GM12878 (cell line): ENCODE measurements around the gene ISCU. TPM values are rescaled to one million over a fixed set of nuclear protein-coding genes. Genes with fewer than 3 reads are reported as not detected.
A peak's percentile ranks its signal among the peaks of the same experiment; 100 is the strongest.

Experiments used
- BCL3 ChIP-seq: IDR thresholded peaks from 2 replicates; pipeline ENCODE4 v1.6.1; 2011; ENCODE audit warnings: borderline replicate concordance, low read depth, mild to moderate bottlenecking, moderate library complexity, low read length; ENCODE audit not compliant: insufficient read depth, poor library complexity, severe bottlenecking
- BHLHE40 ChIP-seq, 2 experiments: fragments of 450-650 bp in 1 of 2; IDR thresholded peaks; 2 replicates each; pipeline ENCODE4 v1.6.1; 2011 to 2017; ENCODE audit warnings: low read depth in 2 of 2, borderline replicate concordance in 1 of 2, improper control_type of control experiment in 1 of 2, low read length in 1 of 2, mild to moderate bottlenecking in 1 of 2
- BRCA1 ChIP-seq: IDR thresholded peaks from 2 replicates; pipeline ENCODE4 v1.6.1; 2011; ENCODE audit warnings: low read depth, low read length, improper control_type of control experiment
- DPF2 ChIP-seq: fragments of 450-650 bp; IDR thresholded peaks from 2 replicates; pipeline ENCODE4 v1.6.1; 2017; ENCODE audit warnings: mild to moderate bottlenecking
- ESRRA ChIP-seq: IDR thresholded peaks from 2 replicates; pipeline ENCODE4 v1.6.1; 2012; ENCODE audit warnings: mild to moderate bottlenecking, low read length, improper control_type of control experiment
- IRF5 ChIP-seq: fragments of 450-650 bp; IDR thresholded peaks from 2 replicates; pipeline ENCODE4 v1.6.1; 2017; ENCODE audit warnings: borderline replicate concordance
- KDM1A ChIP-seq: fragments of 200-600 bp; sonication (generic); IDR thresholded peaks from 2 replicates; pipeline ENCODE4 v1.6.1; 2016; ENCODE audit warnings: borderline replicate concordance
- MEF2A ChIP-seq: IDR thresholded peaks from 2 replicates; pipeline ENCODE4 v1.6.1; 2011; ENCODE audit warnings: low read depth, mild to moderate bottlenecking, low read length, moderate library complexity; ENCODE audit not compliant: insufficient read depth
- NR2C1 ChIP-seq: fragments of 450-650 bp; IDR thresholded peaks from 2 replicates; pipeline ENCODE4 v1.6.1; 2017; ENCODE audit warnings: antibody characterized with exemption, mild to moderate bottlenecking, moderate library complexity
- NR2F1 ChIP-seq: fragments of 450-650 bp; conservative IDR thresholded peaks from 2 replicates; pipeline ENCODE4 v1.6.1; 2017; ENCODE audit warnings: mild to moderate bottlenecking
- PML ChIP-seq: IDR thresholded peaks from 2 replicates; pipeline ENCODE4 v1.6.1; 2012; ENCODE audit warnings: low read length, inconsistent platforms
- RAD51 ChIP-seq: fragments of 450-650 bp; IDR thresholded peaks from 2 replicates; pipeline ENCODE4 v1.6.1; 2016; ENCODE audit warnings: moderate library complexity, mild to moderate bottlenecking, inconsistent platforms
- RB1 ChIP-seq: fragments of 450-650 bp; formaldehyde crosslinking; IDR thresholded peaks from 2 replicates; pipeline ENCODE4 v1.6.1; 2017; ENCODE audit warnings: mild to moderate bottlenecking, borderline replicate concordance
- RBBP5 ChIP-seq: fragments of 200-600 bp; sonication (generic); conservative IDR thresholded peaks from 2 replicates; pipeline ENCODE4 v1.6.1; 2016
- RELB ChIP-seq: fragments of 450-650 bp; IDR thresholded peaks from 2 replicates; pipeline ENCODE4 v1.6.1; 2017; ENCODE audit warnings: low read depth, mild to moderate bottlenecking, moderate library complexity
- RFX5 ChIP-seq: IDR thresholded peaks from 2 replicates; pipeline ENCODE4 v1.6.1; 2011; ENCODE audit warnings: low read depth, low read length, improper control_type of control experiment
- SIN3A ChIP-seq: IDR thresholded peaks from 2 replicates; pipeline ENCODE4 v1.6.1; 2012; ENCODE audit warnings: low read depth, low read length, improper control_type of control experiment
- SREBF1 ChIP-seq: IDR thresholded peaks from 2 replicates; pipeline ENCODE4 v1.6.1; 2012; ENCODE audit warnings: mild to moderate bottlenecking, low read length
- SUPT20H ChIP-seq: IDR thresholded peaks from 2 replicates; pipeline ENCODE4 v1.6.1; 2011; ENCODE audit warnings: low read depth, mild to moderate bottlenecking, low read length, moderate library complexity, borderline replicate concordance; ENCODE audit not compliant: control insufficient read depth
- ZBED1 ChIP-seq: IDR thresholded peaks from 2 replicates; pipeline ENCODE4 v1.6.1; 2016; ENCODE audit warnings: borderline replicate concordance
- ZSCAN29 ChIP-seq: fragments of 450-650 bp; IDR thresholded peaks from 2 replicates; pipeline ENCODE4 v1.6.1; 2017; ENCODE audit warnings: mild to moderate bottlenecking, moderate library complexity
- polyA plus RNA-seq, 11 experiments: library from polyadenylated mRNA; depleted of rRNA in 4 of 11; unstranded in 6 of 11; stranded (reverse) in 5 of 11; fragments of >200 nt; fragmentation: Nextera tagmentation in 4 of 11; fragmentation: Illumina TruSeq in 1 of 11; extraction: Ambion mirVana in 4 of 11; extraction: Trizol in 1 of 11; gene quantifications; 1 replicate in 1 of 11; 2 replicates in 10 of 11; pipeline versions ENCODE4 v1.2.1 to v1.2.3, GENCODE V29; 2011 to 2016; ENCODE audit warnings: inconsistent platforms in 2 of 11, missing spikeins in 2 of 11, low read depth in 1 of 11
- total RNA-seq, 4 experiments: library from RNA; depleted of rRNA in 3 of 4; stranded (reverse); fragments of >200 nt in 3 of 4; fragmentation: Illumina TruSeq in 1 of 4; extraction: Trizol in 1 of 4; gene quantifications; 2 replicates each; pipeline versions ENCODE4 v1.2.1 to v1.2.3, GENCODE V29; 2013 to 2021
- TF ChIP-seq, protein P1 (sequence below): IDR thresholded peaks from 2 replicates; pipeline ENCODE4 v1.6.1; 2012; ENCODE audit warnings: low read depth, low read length, improper control_type of control experiment
- TF ChIP-seq, protein P2 (sequence below): fragments of 450-650 bp; formaldehyde crosslinking; IDR thresholded peaks from 2 replicates; pipeline ENCODE4 v1.4.0; 2022; ENCODE audit warnings: mild to moderate bottlenecking, moderate library complexity

The ISCU gene
- total and polyA plus RNA-seq, 10 of the 15 experiments (the other 5 are each of a cell fraction or from before 2014, with no cell fraction given) = 32.8 to 260 (median 127) TPM

DNA sequence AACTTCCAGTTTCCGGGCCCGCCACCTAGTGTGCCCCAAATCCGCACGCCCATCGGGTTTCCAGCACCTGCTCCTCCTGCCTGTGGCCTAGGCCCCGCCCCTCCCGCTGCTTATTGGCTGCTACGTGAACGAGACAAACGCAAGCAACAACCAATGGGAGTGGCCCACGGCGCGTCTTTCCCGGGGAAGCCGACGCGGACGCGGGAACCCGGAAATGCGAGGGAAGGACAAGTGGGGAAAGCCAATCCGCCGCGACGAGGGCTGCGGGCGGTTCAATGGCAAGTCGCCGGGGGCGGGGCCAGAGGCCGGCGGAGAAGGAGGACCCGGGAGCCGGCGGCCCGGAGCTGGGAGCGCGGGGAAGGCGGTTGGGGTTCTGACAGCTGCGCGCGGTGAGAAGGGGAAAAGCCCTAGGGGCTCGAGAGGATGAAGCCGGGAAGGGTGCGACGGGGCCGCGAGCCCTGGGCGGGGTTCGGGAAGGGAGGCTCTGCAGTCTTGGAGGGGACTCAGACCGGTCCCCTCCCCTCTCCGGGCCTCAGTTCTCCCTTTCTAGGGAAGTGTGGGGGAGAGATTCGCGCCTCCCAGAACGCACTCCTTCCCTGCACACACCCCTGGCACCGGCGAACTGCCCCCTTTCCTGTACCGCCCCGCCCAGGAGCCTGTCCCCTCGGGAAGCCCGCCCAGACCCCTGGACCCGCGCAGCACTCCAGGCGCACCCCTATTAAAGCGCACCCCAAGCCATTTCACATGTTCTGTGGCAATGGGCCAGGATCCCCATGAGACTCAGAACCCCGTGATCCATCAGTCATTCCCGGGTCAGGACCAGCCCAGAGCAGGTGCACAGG, 47.2 kb upstream of the ISCU start, which contains the start of gene FICD (continued):
- peak; percentile 78 for TF ChIP-seq RFX5
- TF ChIP-seq DPF2 = peak; percentile 94
- TF ChIP-seq BCL3 = peak; percentile 7
- TF ChIP-seq ZBED1 = no peak
- no peak for TF ChIP-seq SREBF1
- TF ChIP-seq KDM1A = no peak
- no peak; the same call in none of the 2 replicates for TF ChIP-seq SIN3A
- 0 out of 2 replicates have a peak, but pooled peaks have one; percentile 25 for TF ChIP-seq RELB
- no peak for TF ChIP-seq NR2F1
- TF ChIP-seq BRCA1 = no peak
- no peak for TF ChIP-seq MEF2A
- no peak for TF ChIP-seq IRF5
- no peak for TF ChIP-seq RAD51
- peak; percentile 74; the same call in 1 of the 2 replicates for TF ChIP-seq RB1
- no peak for TF ChIP-seq NR2C1
- TF ChIP-seq ESRRA = no peak
- no peak for TF ChIP-seq PML
- no peak for TF ChIP-seq ZSCAN29
- TF ChIP-seq, protein P1, sequence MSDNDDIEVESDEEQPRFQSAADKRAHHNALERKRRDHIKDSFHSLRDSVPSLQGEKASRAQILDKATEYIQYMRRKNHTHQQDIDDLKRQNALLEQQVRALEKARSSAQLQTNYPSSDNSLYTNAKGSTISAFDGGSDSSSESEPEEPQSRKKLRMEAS = 0 out of 2 replicates have a peak, but pooled peaks have one; percentile 29
- TF ChIP-seq, protein P2, sequence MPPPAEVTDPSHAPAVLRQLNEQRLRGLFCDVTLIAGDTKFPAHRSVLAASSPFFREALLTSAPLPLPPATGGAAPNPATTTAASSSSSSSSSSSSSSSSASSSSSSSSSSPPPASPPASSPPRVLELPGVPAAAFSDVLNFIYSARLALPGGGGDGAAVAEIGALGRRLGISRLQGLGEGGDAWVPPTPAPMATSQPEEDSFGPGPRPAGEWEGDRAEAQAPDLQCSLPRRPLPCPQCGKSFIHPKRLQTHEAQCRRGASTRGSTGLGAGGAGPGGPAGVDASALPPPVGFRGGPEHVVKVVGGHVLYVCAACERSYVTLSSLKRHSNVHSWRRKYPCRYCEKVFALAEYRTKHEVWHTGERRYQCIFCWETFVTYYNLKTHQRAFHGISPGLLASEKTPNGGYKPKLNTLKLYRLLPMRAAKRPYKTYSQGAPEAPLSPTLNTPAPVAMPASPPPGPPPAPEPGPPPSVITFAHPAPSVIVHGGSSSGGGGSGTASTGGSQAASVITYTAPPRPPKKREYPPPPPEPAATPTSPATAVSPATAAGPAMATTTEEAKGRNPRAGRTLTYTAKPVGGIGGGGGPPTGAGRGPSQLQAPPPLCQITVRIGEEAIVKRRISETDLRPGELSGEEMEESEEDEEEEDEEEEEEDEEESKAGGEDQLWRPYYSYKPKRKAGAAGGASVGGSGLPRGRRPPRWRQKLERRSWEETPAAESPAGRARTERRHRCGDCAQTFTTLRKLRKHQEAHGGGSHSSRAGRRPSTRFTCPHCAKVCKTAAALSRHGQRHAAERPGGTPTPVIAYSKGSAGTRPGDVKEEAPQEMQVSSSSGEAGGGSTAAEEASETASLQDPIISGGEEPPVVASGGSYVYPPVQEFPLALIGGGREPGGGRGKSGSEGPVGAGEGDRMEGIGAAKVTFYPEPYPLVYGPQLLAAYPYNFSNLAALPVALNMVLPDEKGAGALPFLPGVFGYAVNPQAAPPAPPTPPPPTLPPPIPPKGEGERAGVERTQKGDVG (CRISPR knock-in tag) = no peak
- no peak for TF ChIP-seq SUPT20H
- TF ChIP-seq BHLHE40 (IDR thresholded peaks at IDR 0.05; ENCODE audit: borderline replicate concordance in 1 of 2, low read depth in 2 of 2, low read length in 1 of 2) = peak; percentile 56 to 73; a peak in 2 of 4 replicates
- TF ChIP-seq RBBP5 = no peak
